ENCODE measurements around the gene R3HDM1.

DNA sequence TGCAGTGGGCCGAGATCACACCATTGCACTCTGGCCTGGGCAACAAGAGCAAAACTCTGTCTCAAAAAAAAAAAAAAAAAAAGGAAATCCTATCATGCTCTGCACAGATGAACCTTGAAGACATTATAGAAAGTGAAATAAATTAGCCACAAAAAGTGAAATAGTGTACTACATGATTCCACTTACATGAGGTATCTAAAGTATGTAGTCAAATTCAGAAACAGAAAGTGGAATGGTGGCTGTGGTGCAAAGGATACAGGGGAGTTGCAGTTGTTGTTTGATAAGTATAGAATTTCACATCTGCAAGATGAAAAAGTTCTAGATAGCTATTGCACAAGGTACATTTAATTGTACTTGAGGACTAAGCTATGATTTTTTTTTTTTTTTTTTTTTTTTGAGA is 5.5 kb upstream of the R3HDM1 start:
- TF ChIP-seq, protein P1, sequence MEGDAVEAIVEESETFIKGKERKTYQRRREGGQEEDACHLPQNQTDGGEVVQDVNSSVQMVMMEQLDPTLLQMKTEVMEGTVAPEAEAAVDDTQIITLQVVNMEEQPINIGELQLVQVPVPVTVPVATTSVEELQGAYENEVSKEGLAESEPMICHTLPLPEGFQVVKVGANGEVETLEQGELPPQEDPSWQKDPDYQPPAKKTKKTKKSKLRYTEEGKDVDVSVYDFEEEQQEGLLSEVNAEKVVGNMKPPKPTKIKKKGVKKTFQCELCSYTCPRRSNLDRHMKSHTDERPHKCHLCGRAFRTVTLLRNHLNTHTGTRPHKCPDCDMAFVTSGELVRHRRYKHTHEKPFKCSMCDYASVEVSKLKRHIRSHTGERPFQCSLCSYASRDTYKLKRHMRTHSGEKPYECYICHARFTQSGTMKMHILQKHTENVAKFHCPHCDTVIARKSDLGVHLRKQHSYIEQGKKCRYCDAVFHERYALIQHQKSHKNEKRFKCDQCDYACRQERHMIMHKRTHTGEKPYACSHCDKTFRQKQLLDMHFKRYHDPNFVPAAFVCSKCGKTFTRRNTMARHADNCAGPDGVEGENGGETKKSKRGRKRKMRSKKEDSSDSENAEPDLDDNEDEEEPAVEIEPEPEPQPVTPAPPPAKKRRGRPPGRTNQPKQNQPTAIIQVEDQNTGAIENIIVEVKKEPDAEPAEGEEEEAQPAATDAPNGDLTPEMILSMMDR (conservative IDR thresholded peaks at IDR 0.05; ENCODE audit: low read depth, low read length), result no peak
- TF ChIP-seq POLR2A (IDR thresholded peaks at IDR 0.05; ENCODE audit: low read depth, low read length) (no peak), RCOR1 (IDR thresholded peaks at IDR 0.05; ENCODE audit: insufficient replicate concordance, low read length) (no peak), CHD1 (IDR thresholded peaks at IDR 0.05; ENCODE audit: low read depth, low read length) (no peak), RAD21 (IDR thresholded peaks at IDR 0.05; ENCODE audit: low read length) (no peak), RFX5 (IDR thresholded peaks at IDR 0.05; ENCODE audit: low read depth, low read length) (no peak), ELK1 (IDR thresholded peaks at IDR 0.05; ENCODE audit: borderline replicate concordance, low read depth, low read length) (no peak), FOS (IDR thresholded peaks at IDR 0.05; ENCODE audit: low read depth, low read length) (no peak), CEBPB (IDR thresholded peaks at IDR 0.05; ENCODE audit: low read depth, low read length) (no peak)
